AG09309 (cell line): ENCODE results near the gene ITIH4.

Experiments used
- DNase-seq: peaks from one replicate; pipeline ENCODE4 v3.0.0-alpha.2; 2010; ENCODE audit warnings: low read depth
- H3K4me3 ChIP-seq: 2 replicates; pipeline ENCODE4 v1.5.1; 2011; ENCODE audit warnings: mild to moderate bottlenecking, low read depth, low read length, moderate library complexity; ENCODE audit not compliant: control insufficient read depth
- TF ChIP-seq, protein P1 (sequence below): IDR thresholded peaks from 2 replicates; pipeline ENCODE4 v1.5.1; 2011; ENCODE audit warnings: mild to moderate bottlenecking, low read depth, low read length, inconsistent platforms; ENCODE audit not compliant: insufficient read depth, control insufficient read depth; ENCODE audit errors: missing control alignments

ITIH4 gene

DNA sequence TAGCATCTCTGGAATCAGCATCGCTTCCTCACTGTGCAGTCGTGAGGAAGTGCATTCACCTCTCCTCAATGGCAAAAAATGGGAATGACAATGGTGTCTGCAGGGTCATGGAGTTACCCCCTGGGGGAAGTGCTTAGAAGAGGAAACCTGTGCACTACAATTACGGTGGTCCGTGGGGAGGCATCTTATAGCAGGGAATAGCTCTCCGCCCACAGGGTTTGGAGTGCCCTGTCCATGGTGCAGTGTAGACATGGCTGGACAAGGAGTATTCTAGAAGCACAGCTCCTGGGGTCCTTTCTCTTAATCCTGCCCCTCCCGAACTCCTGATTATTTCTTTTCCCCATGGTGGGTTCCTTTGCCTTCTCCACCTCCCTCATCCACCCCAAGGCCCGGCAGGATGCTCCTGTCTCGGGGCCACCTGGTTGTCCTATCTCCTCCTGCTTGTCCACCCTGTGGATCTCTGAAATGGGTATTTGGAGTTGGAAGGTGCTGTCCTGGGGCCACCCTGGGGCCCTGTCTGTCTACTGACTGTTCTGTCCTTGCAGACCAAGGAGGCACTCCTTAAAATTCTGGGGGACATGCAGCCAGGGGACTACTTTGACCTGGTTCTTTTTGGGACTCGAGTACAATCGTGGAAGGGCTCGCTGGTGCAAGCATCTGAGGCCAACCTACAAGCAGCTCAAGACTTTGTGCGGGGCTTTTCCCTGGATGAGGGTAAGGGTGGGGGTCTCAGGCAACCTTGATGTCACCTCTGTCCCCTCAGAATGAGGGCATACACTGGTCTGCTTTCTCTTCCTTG lies 47.9 kb downstream of the ITIH4 start:
- H3K4me3 ChIP-seq = no peak overlapping the region
- TF ChIP-seq, protein P1, sequence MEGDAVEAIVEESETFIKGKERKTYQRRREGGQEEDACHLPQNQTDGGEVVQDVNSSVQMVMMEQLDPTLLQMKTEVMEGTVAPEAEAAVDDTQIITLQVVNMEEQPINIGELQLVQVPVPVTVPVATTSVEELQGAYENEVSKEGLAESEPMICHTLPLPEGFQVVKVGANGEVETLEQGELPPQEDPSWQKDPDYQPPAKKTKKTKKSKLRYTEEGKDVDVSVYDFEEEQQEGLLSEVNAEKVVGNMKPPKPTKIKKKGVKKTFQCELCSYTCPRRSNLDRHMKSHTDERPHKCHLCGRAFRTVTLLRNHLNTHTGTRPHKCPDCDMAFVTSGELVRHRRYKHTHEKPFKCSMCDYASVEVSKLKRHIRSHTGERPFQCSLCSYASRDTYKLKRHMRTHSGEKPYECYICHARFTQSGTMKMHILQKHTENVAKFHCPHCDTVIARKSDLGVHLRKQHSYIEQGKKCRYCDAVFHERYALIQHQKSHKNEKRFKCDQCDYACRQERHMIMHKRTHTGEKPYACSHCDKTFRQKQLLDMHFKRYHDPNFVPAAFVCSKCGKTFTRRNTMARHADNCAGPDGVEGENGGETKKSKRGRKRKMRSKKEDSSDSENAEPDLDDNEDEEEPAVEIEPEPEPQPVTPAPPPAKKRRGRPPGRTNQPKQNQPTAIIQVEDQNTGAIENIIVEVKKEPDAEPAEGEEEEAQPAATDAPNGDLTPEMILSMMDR = no peak
- DNase-seq = no peak

DNA sequence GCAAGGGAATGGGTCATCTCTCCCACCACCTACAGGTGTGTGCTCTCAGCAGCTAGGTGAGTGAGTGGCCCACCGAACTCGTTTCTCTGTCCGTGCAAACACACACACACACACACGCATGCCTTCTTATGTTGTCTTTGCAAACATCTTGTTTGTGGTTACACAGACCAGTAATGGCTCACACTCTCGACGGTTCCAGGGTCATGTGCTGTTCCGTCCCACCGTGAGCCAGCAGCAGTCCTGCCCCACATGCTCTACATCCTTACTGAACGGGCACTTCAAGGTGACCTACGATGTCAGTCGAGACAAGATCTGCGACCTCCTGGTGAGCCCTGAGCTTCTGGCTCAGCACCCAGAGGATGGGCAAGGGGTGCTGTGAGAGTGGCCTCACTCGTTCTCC lies 48.7 kb downstream of the ITIH4 start:
- DNase-seq = no peak
- TF ChIP-seq, protein P1 = no peak
- H3K4me3 ChIP-seq = no peak overlapping the region

DNA sequence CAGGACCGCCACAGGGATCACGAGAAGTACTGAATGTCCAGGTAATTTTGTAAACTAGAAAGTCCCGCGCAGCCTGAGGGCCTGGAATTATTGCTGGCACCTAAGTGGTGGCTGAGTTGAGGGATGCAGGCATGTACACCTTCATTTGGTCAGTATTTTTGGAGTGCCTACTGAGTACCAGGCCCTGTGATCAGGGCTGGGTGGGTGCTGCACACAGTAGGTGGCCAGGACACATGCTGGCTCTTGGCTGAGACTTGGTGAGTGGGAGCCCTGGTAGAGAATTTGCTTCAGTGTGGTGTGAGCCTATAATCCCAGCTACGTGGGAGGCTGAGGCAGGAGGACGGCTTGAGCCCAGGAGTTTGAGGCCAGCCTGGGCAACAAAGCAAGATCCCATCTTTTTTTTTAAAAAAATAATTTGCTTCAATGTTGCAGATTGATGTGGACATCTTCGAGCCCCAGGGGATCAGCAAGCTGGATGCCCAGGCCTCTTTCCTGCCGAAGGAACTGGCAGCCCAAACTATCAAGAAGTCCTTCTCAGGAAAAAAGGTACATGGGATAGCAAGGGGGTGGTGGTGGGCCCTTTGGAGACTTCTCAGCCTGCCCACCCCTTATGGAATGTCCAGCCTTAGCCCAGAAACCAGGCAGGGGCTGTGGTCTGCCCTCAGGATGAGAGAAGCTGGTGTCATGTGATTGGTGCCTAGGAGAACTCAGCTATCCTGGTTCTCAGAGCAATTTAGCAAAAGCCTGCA lies 50.5 kb downstream of the ITIH4 start:
- TF ChIP-seq, protein P1 = no peak
- no peak overlapping the region for H3K4me3 ChIP-seq
- DNase-seq = no peak

DNA sequence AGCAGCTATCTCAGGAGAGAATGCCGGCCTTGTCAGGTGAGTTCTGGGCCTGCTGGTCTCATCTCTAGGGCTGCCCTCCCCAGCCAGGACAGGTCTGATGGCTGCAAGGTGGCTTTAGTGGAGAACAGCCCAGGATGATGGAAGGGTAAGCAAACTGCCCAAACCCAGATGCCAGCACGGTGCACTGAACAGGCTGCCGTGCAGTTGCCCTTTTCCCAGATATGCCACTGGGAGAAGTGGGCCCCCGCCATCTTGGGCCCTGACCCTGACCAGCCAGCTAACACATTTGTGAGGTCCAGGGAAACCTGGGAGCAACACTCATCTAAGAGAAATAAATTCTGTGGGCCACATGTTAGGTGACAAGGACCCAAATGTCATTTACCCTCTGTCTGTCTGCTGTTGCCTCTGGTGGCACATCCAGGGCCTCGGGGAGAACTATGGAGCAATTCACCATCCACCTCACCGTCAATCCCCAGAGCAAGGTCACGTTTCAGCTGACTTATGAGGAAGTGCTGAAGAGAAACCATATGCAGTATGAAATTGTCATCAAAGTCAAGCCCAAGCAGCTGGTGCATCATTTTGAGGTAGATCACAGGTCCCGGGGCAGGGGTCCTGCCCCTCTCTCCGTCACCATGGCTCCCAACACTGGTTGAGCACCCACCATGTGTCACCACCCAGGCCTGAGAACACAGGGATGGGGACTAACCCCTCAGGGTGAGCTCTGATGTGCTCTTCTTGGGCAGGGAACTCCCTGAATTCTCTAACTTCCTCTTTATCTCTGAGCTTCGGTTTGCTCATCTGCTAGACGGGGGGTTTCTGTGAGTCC lies 51.2 kb downstream of the ITIH4 start:
- DNase-seq = no peak
- no peak overlapping the region for H3K4me3 ChIP-seq
- TF ChIP-seq, protein P1 = no peak

DNA sequence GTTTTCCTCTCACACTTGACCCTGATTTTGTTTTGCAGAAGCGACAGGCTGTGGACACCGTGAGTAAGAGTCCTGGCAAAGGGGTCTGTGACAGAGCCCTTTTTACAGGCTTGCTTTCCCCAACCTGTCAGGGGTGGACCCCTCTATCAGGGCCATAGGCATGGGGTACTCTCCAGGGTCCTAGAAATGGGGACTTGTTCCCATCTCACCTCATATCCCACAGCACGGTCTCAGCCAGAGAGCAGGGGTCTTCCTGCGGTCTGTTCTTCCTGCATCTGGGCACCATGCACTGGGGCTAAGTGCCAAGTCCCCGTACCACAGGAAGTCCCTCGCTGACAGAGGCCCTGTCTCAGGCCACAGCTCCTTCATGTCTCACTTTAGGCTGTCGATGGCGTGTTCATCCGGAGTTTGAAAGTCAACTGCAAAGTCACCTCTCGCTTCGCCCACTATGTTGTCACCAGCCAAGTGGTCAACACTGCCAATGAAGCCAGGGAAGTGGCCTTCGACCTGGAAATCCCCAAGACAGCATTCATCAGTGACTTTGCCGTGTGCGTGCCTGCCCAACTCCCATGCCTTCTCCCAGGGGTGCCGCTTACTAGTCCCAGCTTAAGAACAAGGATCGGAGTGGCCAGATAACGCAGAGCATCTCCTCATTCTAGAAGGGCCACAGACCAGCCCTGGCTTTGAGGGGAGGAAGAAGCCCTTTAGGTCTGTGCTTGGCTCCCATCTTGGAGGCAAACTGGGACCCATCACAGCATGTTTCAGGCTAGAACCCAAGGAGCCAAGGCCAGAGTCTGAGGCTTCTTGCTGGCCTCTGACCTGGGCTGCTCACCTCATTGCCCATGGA lies 52.3 kb downstream of the ITIH4 start:
- no peak overlapping the region for H3K4me3 ChIP-seq
- no peak for DNase-seq
- TF ChIP-seq, protein P1 = no peak
